Hepatic stellate cell (primary cell): ENCODE data around the gene IL4R.

Experiments used
- DNase-seq: peaks from one replicate; pipeline ENCODE4 v3.0.0; 2011; ENCODE audit warnings: low spot score

Gene IL4R

DNA sequence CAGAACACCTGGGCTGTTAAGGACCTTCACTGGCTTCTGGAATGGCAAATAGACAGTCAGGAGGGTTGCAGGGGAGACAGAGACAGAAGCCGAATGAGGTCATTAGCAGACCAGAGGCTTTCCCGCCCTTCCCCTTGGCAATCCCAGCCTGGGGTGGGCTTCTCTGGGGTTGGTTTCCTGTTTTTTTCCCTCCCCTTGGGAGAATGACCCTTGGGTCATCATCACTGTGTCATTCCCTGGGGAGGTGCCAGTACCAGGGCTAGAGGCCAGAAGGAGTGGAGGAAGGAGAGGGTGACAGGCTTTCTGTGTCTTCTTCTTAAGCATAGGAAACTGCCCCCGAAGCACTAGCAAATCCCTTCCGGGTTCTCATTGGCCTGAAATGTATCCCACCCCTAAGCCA lies 45.3 kb downstream of the IL4R start:
- DNase-seq = no peak

DNA sequence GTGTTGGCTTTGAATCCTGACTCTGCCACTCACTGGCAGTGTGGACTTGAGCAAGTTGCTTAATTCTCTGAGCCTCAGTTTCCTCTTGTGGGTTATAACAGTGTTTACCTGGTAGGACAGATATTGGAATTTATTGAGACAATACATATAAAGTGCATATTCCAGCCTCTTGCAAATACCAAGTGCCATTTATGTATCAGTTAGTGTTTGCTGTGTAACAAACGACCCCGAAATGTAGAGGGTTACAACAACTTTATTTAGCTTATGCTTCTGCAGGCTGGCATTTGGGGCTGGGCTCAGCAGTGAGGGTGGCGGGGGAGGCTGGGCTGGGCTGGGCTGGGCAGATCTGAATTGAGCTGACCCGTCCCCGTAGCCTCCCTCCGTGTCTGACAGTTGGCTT lies 45.8 kb downstream of the IL4R start:
- no peak for DNase-seq

DNA sequence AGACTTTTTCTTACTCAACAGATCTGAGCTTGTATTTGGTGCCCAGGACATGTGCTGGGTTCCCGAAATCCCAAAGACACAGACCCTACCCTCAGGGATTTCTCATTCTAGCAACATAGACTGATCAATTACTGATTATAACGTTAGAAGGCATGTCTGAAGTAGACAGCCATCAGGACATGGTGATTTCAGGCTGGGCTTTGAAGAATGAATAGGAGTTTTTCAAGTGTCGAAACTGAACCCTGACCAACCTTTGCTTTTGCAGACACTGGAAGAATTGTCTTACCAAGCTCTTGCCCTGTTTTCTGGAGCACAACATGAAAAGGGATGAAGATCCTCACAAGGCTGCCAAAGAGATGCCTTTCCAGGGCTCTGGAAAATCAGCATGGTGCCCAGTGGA lies 48.2 kb downstream of the IL4R start:
- no peak for DNase-seq

DNA sequence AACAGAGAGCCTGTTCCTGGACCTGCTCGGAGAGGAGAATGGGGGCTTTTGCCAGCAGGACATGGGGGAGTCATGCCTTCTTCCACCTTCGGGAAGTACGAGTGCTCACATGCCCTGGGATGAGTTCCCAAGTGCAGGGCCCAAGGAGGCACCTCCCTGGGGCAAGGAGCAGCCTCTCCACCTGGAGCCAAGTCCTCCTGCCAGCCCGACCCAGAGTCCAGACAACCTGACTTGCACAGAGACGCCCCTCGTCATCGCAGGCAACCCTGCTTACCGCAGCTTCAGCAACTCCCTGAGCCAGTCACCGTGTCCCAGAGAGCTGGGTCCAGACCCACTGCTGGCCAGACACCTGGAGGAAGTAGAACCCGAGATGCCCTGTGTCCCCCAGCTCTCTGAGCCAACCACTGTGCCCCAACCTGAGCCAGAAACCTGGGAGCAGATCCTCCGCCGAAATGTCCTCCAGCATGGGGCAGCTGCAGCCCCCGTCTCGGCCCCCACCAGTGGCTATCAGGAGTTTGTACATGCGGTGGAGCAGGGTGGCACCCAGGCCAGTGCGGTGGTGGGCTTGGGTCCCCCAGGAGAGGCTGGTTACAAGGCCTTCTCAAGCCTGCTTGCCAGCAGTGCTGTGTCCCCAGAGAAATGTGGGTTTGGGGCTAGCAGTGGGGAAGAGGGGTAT lies 48.9 kb downstream of the IL4R start:
- DNase-seq = no peak

DNA sequence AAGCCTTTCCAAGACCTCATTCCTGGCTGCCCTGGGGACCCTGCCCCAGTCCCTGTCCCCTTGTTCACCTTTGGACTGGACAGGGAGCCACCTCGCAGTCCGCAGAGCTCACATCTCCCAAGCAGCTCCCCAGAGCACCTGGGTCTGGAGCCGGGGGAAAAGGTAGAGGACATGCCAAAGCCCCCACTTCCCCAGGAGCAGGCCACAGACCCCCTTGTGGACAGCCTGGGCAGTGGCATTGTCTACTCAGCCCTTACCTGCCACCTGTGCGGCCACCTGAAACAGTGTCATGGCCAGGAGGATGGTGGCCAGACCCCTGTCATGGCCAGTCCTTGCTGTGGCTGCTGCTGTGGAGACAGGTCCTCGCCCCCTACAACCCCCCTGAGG lies 49.5 kb downstream of the IL4R start:
- no peak for DNase-seq

DNA sequence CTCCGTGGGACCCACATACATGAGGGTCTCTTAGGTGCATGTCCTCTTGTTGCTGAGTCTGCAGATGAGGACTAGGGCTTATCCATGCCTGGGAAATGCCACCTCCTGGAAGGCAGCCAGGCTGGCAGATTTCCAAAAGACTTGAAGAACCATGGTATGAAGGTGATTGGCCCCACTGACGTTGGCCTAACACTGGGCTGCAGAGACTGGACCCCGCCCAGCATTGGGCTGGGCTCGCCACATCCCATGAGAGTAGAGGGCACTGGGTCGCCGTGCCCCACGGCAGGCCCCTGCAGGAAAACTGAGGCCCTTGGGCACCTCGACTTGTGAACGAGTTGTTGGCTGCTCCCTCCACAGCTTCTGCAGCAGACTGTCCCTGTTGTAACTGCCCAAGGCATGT lies 50.0 kb downstream of the IL4R start:
- DNase-seq = no peak

DNA sequence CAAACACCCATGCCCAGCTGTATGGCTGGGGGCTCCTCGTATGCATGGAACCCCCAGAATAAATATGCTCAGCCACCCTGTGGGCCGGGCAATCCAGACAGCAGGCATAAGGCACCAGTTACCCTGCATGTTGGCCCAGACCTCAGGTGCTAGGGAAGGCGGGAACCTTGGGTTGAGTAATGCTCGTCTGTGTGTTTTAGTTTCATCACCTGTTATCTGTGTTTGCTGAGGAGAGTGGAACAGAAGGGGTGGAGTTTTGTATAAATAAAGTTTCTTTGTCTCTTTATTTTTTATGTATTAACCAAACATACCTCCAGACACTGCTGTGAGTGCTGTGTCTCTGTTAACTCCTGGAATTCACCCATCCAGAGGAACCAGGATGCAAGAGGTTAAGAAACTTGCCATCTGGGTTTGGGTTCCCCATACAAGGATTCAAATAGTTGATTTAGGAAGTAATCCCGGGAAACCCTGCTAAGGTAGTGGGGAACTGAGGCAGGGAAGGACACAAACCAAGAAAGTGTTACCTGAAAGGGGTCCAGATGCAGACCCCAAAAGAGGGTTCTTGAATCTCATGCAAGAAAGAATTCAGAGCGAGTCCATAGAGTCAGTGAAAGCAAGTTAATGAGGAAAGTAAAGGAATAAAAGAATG lies 50.8 kb downstream of the IL4R start:
- no peak for DNase-seq

DNA sequence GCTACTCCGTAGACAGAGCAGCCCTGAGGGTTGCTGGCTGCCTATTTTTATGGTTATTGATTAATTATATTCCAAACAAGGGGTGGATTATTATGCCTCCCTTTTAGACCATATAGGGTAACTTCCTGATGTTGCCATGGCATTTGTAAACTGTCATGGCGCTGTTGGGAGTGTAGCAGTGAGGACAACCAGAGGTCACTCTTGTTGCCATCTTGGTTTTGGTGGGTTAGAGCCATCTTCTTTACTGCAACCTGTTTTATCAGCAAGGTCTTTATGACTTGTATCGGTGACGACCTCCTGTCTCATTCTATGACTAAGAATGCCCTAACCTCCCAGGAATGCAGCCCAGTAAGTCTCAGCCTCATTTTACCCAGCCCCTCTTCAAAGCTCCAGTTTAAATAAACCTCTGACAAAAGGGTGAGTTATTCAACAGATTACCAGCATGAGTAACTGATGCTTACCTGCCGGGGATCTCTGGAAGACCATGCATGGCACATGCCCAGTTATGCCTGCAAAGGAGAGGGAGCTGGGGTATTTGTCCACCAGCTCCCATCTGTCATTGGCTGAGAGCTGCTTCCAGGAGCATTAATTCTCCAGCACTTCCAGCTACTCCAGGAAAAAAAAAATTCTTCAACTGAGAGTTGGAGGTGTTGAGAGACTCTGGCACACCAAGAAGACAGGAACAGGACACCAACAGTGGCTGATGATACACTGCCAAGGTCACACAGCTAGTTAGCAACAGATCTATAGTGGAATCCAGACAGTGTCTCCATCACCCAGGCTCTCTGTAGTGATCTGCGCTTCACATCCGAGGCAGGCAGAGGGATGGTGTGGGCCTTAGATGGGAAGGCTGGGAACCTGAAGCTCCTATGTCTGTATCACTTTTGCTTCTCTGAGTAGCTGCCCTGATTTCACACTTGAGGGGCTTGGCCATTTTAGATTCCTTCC lies 51.6 kb downstream of the IL4R start:
- no peak for DNase-seq

DNA sequence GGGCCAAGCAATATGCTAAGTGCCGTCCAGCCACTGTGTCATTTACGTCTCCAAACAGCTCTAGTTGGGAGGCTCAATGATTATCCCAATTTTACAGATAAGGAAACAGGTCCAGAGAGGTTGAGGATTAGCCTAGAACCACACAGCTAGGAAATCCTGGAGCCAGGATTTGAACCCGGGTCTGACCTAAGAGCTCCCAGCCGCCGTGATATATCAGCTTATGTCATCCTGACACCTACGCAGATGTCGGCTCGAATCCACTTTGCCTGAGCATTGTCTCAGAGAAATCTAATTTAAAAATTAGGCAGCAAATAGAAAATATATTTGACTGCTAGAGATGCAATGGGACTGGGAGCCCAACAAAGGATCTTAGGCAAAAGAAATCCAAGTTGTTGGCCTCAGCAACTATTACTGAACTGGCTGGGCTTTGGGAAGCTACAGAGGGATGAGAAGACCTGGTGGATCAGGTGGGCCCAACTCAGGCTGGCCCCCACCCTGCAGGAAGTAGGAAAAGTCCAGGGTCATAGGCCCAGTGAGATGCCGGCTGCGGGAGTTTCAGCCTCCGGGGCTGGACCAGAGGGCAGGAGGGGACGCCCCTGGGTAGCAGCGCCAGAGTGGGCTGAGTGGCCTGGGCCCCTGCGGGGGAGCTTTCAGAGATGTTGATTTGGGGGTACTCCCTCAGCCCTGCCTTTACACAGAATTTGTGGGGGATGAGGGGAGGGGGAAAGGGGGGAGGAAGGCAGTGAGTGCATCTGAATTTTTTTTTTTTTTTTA lies 53.1 kb downstream of the IL4R start:
- DNase-seq = peak; percentile 32

DNA sequence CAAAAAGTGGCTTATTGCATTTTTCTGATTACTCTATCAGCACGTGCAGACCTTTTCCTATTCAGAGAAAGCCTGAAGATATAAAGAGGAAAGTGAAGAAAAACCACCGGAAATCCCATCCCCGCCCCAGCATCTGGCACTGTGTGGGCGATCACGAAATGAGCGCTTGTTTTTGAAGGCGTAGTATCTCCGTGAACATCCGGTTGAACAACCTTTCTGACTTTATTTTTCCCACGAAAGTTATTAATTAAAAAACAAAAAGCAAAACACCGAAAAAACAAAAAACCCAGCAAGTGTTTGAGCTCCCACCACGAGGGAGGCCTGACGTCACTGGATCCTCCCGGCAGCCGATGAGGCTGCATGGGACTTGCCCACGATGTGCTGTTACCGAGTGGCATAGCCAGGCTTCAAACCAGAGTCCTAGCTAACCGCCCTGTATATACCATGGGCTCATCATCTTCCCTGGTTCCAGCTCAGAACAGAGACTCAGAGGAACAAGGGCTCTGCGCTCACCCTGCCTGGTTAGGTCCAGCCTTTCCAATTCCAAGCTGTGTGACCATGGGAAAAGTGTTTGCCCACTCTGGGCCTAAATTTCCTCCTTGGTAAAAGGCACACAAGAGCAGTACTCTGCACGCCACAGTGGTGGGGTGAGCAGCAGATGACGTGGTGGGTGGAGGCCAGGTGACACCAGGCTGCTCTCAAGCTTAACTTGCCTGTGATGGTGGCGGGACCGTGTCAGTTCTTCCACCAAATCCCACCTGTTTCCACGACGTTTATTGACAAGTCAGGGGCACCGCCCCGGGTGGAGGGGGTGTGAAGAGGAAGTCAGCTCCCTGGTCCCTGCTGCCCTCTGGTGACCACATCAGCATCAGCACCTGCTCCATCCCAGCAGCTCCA lies 53.9 kb downstream of the IL4R start:
- DNase-seq = peak; percentile 93

DNA sequence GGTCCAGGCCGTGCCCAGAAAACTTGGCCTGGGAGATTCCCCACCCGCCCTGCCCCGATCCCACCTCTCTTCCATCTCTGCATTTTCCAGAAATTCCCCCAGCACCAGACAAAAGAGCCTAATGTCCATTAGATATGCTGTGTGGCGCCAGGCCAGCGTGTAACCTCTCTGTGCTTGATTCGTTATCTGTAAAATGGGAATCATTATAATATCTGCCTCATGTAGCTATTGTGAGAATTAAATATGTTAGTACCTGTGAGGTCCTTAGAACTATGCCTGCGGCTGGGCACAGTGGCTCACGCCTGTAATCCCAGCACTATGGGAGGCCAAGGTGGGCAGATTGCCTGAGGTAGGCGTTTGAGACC lies 54.6 kb downstream of the IL4R start:
- DNase-seq = no peak

DNA sequence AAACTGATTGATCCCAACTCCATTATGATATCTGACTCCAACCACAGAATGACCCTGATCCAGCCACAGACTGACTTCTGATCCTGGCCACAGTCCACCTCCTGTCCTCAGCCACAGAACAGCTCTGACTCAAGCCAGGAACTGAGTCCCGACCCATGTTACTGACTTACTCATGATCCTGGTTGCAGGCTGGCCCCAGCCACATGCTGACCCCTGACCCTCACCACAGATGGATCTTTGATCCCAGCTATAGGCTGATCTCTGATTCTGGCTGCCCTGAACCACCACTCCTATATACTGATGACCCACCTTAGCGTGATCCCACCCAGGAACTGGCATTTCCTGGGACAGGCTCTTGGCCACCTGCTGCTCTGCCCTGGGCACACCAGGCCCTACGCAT lies 56.0 kb downstream of the IL4R start:
- peak; percentile 47 for DNase-seq

DNA sequence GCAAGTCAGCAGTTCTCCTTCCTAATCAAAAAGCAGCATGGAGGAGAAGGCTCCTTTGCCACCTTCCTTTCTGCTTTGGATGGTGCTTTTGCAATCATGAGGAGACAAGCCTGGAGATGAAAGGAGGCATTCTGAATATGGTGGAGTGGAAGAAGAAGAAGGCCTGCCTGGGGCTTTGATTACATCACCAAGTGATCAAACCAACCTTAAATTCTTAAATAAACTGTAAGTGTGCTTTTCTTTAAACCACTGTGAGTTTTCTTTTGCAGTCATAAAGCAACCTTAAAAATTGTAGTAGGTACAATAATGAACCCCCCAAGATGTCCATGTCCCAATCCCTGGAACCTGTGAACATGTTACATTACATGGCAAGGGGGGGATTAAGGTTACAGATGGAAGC lies 56.5 kb downstream of the IL4R start:
- DNase-seq = no peak

DNA sequence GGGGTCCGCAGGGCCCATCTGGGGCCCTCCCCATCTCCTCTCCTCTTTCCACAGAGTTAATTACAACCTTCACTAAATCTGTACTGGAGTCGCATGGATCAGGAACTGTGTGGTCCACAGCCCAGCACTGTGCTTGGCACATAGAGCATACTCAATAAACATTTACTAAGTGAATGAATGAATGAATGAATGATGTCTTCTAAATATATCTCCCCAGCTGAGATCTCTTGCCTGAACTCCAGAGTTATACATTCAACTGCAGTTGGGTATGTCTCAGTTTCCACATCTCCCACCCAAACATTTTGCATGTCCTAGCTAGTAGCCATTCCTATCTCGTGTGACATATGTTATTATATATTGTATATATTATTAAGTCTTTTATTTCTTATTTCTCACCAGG lies 59.5 kb downstream of the IL4R start:
- no peak for DNase-seq

DNA sequence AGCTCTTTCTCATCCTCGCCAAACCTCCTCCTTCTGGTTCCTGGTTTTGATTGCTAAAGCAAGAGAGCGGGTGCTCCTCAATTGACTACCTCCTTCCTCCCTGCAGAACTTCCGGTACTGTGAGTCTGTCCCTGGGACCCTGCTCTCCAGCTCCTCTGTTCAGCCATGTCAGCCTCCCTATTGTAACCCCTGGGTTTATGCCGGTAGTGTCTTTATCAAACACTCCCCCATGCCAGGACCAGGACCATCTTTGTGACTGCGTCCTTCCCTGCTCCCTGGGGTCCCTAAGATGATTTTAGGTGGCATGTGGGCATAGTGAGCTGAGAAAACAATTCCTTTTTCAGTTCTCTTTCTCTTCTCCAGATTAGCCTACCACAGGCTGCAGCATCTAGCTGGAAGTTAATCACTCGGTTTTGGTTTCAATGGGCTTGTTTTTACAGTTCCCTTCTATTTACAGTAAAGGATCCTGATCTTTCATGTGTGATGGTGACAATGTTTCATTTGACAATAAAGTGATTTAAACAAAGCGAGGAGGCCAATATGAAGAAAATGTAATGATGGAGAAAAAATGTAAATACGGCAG lies 60.5 kb downstream of the IL4R start:
- no peak for DNase-seq

DNA sequence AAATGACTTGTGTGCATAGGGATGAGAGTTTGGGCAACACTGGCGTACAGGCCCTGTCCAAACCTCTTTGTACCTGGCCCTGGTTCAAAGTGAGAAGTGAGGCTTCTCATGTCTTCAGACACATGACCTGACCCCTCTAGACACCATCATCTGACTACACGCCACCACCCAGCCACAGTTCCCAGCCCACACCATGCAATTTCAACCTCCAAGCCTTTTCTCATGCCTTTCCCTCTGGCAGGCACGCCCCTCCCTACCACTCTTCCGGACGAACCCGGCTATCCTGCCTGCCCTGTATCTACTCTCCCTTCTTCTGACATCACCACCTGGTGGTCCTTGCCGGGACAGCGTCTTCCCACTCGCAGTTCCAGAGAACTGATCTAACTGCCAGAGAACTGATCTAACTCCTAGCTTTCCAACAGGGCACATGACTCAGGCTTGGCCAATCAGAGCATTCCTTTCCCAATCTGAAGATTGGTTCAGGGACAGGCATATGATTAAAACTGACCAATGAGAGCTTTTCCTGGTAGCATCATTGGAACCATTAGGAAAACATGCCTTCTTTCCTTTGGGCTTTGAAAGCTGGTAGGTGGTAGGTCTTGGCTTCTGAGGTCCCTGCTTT lies 61.1 kb downstream of the IL4R start:
- DNase-seq = peak; percentile 83

DNA sequence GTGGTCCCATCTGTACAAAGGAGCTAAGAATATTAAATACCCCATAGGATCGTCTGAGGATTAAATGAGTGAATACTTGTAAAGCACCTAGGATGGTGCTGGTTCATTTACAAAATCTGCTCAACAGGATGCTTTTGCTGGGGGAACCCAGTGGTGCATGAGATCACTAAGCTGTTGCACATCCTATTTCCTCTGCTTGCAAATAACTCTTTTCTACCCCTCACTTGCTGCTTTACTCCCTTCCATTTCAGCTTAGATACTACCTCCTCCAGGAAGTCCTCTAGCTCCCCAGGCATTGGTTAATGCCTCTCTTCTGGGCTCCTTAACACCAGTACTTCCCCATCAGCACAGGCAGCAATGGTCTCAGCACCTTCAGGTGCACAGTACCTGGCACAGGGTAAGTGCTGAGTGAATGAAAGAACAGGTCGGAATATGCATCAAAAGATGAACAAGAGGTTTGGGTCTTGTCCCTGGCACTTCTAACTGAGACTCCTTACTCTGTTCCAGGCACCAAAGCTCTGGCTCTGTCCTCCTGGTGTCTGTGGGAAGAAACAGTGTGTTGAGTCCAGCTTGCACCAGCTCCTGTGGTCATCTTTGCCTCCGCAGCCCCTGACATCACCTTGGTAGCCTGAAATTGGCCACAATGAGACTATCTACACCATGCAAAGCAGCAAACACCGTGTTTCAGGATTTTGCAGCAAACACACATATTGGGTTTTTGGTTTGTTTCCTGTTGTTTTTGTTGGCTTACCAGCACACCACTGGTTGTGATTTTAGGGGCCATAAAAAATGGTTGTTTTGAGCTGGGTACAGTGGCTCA lies 64.1 kb downstream of the IL4R start:
- DNase-seq = no peak

DNA sequence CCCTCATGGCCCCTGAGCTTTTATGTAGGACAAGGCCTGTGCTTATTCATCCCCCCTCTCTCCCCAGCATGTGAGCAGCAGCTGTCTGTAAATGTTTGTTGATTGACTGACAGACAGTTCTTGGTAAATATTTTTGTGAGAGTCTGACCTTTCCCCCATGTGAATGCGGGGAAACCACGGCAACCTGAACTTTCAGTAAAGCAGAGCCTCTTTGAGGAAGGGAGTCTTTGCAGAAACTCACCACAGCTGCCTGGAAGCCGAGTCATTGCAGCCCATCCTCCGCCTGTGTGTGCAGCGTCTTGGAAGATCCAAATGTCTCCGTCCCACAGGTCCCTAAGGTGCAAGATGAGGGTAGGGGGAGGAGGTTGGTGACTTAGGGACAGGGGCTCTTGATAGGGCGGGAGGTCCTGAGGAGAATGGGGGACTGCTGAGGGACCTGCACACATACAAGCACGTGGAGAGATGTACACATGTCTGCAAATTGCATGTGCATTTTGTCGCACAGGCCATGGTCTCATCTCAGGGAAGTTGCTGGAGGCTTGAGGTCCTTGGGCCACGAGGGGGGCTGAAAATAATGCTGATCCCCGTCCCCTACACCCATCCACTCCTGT lies 65.2 kb downstream of the IL4R start:
- no peak for DNase-seq

DNA sequence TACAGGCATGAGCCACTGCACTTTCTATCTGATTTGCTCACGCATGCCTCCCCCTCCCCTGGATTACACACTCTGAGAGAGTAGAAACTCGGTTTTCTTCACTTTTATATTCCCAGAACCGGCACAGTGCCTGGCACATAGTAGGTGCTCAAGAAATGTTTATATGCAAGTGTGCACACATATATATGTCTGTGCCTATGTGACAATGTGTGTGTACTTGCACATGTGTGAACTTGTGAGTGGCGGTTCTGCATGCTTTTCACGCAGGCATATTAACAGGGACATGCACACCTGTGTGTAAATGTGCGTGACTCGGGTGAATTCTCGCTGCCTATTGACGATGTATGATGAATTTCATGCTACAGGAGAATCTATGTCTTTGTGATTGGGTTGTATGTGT lies 66.1 kb downstream of the IL4R start:
- DNase-seq = no peak
